Thoracic aorta (tissue), 2 donors: Measurements from ENCODE around the gene E2F4. TPM values are rescaled to one million over a fixed set of nuclear protein-coding genes. Genes with fewer than 3 reads are reported as not detected.

Experiments
- ATAC-seq: fragments of 150-250 bp; one replicate; pipeline ENCODE4 v1.8.0; 2017; ENCODE audit warnings: low read depth; ENCODE audit not compliant: insufficient number of reproducible peaks, low FRiP score
- DNase-seq: peaks from one replicate; pipeline ENCODE4 v3.0.0-alpha.2; 2020; ENCODE audit warnings: low spot score
- H3K27ac ChIP-seq, 2 donors: fragments of 200-600 bp; sonication (generic); 1 replicate in 1 of 2; 2 replicates in 1 of 2; pipeline ENCODE4 v1.5.1; 2016; ENCODE audit warnings: mild to moderate bottlenecking in 2 of 2, moderate library complexity in 2 of 2
- H3K27me3 ChIP-seq: fragments of 200-600 bp; sonication (generic); replicated peaks from 2 replicates; pipeline ENCODE4 v1.6.0; 2016; ENCODE audit warnings: mild to moderate bottlenecking; ENCODE audit not compliant: insufficient read depth
- H3K36me3 ChIP-seq: fragments of 200-600 bp; sonication (generic); one replicate; pipeline ENCODE4 v1.5.1; 2016
- H3K4me1 ChIP-seq, 2 donors: fragments of 200-600 bp; sonication (generic); 1 replicate in 1 of 2; 2 replicates in 1 of 2; pipeline versions ENCODE4 v1.5.1 to v1.6.0; 2016; ENCODE audit warnings: low read depth in 2 of 2, mild to moderate bottlenecking in 1 of 2; ENCODE audit not compliant: control insufficient read depth in 1 of 2
- H3K4me3 ChIP-seq: fragments of 200-600 bp; sonication (generic); 2 replicates; pipeline ENCODE4 v1.5.1; 2016; ENCODE audit warnings: mild to moderate bottlenecking
- H3K9me3 ChIP-seq: fragments of 200-600 bp; sonication (generic); 2 replicates; pipeline ENCODE4 v1.5.1; 2016
- total RNA-seq, 2 donors: library from RNA; depleted of rRNA; stranded (reverse); fragments of >200 nt; gene quantifications; one replicate each; pipeline versions ENCODE4 v1.1.0 to v1.2.3, GENCODE V29; 2016
- TF ChIP-seq, protein P1 (sequence below): fragments of 200-600 bp; sonication (generic); IDR thresholded peaks from one replicate; pipeline ENCODE4 v1.5.1; 2019; ENCODE audit warnings: antibody characterized with exemption

The E2F4 gene
- total RNA-seq, 2 donors from 2014 or later = 96.4 to 120 TPM

DNA sequence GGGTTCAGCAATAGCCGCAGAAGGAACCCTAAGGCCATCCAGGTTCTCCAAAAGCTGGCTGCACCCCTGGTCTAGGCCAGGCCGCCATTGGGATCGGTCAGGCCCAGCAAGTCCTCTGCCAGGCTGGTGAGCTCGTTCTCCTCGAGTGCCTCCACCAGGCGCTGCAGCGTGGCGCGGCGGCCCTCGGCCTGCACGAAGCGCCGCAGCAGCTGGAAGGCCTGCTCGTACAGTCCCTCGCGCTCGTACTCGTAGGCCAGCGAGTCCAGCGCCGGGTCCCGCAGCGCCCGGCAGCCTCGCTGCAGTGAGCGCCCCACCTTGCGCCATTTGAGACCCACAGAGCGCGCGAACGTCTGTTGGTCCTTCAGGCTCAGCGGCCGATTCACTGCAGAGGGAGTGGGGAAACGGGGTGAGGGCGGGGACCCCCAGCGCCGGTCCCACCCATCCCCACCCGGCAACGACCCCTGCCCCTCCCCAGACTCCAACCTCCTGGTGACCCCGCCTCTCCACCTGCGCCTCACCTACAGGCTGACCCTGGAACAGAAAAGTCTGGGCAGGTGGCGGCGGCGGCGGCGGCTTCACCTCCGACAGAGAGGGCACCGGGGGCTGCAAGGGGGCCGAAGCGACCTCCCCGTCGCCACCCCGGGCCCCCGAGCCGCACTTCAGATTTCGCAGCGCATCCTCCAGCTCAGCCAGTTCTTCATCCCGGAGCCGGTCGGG is 37.2 kb upstream of the E2F4 start:
- H3K9me3 ChIP-seq = no peaks in the 10 kb centered on the region

DNA sequence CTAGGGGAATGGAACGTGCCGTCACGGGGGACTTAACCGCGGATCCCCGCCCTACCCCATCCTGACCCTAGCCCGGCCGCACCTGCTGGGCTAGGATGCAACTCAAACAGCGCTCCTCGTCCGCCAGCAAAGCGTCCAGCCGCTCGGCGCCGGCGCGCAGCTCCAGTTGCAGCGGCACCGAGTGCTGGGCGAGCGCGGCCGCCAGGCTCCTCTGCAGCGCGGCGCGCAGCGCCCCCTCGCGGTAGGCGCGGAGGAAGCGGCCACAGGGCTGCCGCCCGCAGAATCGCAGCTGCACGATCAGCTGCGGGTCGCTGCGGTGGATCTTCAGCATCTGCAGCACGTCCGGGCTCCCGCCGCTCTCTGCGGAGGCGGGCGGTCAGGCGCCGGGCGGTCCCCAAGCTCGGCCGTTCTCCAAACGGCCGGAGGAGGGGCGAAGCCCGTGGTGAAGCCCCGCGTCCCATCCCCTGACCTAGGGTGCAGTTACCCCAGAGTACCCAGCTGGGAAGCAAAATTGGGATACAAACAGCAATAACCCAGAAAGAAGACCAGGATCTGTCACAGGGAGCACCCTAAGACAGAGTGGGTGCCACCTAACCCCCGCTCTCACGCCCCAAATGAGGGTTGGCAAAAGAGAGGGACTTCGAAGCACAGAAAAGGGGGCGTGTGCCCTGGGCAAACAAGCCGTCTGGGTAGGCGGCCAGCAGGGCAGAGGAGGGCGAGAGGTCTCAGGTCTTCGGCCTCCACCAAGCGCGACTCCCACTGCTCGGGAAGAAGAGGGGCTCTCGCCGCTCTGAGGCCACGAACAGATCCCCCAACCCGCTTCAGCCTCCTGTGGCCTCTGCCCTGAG is 36.4 kb upstream of the E2F4 start:
- Histone ChIP-seq H3K27me3 (no peaks in the 10 kb centered on the region), H3K4me1 (peaks cover 12 to 36% of the 10 kb centered on the region in 2 donors), H3K9me3 (no peaks in the 10 kb centered on the region), H3K27ac (no peak overlapping the region), H3K36me3 (no peaks in the 10 kb centered on the region), H3K4me3 (peak overlapping the region; percentile 62)
- TF ChIP-seq, protein P1, sequence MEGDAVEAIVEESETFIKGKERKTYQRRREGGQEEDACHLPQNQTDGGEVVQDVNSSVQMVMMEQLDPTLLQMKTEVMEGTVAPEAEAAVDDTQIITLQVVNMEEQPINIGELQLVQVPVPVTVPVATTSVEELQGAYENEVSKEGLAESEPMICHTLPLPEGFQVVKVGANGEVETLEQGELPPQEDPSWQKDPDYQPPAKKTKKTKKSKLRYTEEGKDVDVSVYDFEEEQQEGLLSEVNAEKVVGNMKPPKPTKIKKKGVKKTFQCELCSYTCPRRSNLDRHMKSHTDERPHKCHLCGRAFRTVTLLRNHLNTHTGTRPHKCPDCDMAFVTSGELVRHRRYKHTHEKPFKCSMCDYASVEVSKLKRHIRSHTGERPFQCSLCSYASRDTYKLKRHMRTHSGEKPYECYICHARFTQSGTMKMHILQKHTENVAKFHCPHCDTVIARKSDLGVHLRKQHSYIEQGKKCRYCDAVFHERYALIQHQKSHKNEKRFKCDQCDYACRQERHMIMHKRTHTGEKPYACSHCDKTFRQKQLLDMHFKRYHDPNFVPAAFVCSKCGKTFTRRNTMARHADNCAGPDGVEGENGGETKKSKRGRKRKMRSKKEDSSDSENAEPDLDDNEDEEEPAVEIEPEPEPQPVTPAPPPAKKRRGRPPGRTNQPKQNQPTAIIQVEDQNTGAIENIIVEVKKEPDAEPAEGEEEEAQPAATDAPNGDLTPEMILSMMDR = peak; percentile 98
- ATAC-seq = no peak
- no peak for DNase-seq

More for the DNA sequence above, 37.2 kb upstream of the E2F4 start:
- H3K36me3 ChIP-seq = no peaks in the 10 kb centered on the region
- DNase-seq (no peak), ATAC-seq (no peak)
- peaks cover 12 to 36% of the 10 kb centered on the region in 2 donors for H3K4me1 ChIP-seq
- H3K27ac ChIP-seq = no peak overlapping the region
- no peaks in the 10 kb centered on the region for H3K27me3 ChIP-seq
- H3K4me3 ChIP-seq = peak overlapping the region; percentile 62
- TF ChIP-seq, protein P1 = no peak

- Histone ChIP-seq H3K9me3 (no peaks in the 10 kb centered on the region), H3K27me3 (no peaks in the 10 kb centered on the region), H3K4me1 (peaks cover 15 to 35% of the 10 kb centered on the region in 2 donors), H3K36me3 (no peaks in the 10 kb centered on the region), H3K27ac (no peak overlapping the region), H3K4me3 (no peak overlapping the region)
- TF ChIP-seq, protein P1 = no peak
- DNase-seq = no peak
- ATAC-seq = no peak
Measured at GRCh38 chr16:67156143-67156844, 35.7 kb upstream of the E2F4 start.

DNA sequence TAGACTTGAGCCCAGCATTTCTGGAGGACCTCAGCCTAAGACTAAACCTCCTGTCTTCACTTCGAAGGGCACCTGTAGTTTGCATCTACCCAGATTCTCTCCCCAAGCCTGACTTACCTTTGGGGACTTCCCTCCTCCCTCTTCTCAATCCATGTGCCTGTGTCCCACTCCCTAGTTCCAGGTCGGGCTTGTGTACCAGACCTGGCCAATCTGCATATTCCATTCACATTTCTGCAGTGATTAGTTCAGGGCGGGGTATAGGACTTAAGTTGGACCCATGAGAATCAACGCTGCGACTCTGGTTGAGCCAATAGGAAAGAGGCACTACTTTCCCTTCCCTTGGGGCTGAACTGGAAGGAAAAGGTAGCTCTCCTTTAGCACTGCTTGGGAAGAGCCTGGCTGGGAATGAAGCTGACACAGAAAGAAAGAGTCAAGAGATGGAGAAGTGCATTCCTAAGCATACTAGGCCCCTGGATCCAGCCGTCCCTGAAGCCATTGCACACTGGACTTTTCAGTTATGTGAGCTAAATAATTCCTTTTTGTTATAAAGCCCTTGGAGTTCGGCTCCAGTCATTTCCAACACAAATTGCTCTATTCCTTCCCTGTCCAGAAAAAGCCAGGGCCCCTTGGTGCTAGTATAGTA is 34.7 kb upstream of the E2F4 start:
- H3K4me1 ChIP-seq = peaks cover 16 to 41% of the 10 kb centered on the region in 2 donors
- TF ChIP-seq, protein P1 = no peak
- no peaks in the 10 kb centered on the region for H3K36me3 ChIP-seq
- H3K27me3 ChIP-seq = no peaks in the 10 kb centered on the region
- H3K9me3 ChIP-seq = no peaks in the 10 kb centered on the region
- no peak overlapping the region for H3K27ac ChIP-seq
- no peak overlapping the region for H3K4me3 ChIP-seq
- DNase-seq (no peak), ATAC-seq (no peak)
